Globus pallidus (tissue), 1 donor: ENCODE results near the gene SLIT1.
"Not testable (repeated sequence)": the region's sequence is repeated elsewhere in the genome, so short reads cannot be mapped to it uniquely, and the experiment has no call there.

Experiments
- DNase-seq: peaks from one replicate; pipeline ENCODE4 v3.0.0-alpha.2; 2015; ENCODE audit warnings: low spot score

The SLIT1 gene

DNA sequence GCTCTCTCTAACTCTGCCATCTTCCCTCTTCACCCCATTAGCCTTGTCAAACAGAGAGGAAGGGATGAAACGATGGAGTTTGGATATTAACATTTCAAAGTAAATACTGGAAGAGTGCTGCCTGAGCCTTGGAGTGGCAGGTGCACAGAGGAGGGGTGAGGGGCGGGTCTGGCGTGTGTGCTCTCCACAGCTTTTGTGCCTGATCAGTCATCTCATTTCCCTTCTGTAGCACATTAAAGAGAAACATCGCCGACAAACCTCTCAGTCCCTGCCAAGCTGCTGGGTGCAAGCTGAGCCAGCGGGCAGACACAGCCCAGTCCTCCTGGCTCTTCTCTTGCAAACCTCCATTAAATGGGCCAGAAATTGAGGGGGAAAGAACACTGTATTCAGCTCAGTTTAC lies 76.2 kb downstream of the SLIT1 start:
- DNase-seq = no peak

DNA sequence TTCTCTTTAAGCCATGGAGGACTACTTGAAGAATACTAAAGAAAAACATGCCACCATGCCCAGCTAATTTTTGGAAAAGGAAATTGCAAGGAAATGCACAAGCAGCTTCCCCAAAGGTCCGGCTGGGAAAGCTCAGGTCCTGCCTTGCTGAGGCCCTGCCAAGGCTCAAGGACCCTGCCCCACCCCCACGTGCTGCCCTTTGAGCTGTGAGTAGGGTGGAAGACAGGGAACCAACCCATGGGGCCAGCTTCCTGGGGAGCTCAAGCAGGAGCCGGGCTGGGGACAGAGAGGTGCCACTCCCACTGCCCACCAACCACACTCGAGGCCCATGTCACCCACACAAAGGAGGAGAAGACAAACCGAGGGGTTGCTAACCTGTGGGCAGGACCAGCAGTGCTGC lies 78.2 kb downstream of the SLIT1 start:
- no peak for DNase-seq

DNA sequence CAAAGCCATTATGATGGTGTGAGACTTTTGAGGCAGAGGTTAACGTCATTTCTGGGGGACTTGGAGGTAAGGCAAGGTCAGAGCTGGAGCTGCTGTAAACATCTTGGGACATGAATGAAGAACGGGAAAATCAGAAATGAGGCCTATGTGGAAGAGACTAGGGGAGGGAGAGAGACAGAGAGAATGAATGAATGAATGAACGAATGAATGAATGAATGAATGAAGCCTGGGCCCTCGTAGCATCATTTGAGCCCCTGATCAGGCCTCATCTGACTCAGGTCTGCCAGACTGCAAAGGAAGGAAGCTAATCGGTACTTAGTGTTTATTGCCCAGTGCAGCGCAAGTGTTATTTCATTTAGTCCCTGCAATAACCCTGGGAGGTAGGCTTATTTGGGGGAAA lies 79.6 kb downstream of the SLIT1 start:
- DNase-seq = no peak

DNA sequence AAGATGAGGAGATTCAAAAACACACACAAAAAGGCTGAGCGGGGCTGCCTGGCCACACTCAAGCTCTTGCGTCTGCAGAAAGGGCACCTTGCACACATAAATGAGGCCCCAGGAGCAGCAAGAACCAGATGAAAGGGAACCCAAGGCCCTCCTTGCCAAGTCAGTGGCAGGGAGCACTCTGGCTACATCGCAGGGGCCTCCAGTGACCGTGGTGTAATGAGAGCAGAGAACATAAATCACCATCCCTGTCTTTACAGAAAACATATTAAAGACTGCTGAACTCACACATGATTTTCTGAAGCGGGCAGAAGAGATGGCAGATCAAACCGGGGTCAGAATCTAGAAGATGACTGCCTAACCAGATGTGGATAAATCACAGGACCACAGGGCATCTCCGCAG lies 80.5 kb downstream of the SLIT1 start:
- no peak for DNase-seq

DNA sequence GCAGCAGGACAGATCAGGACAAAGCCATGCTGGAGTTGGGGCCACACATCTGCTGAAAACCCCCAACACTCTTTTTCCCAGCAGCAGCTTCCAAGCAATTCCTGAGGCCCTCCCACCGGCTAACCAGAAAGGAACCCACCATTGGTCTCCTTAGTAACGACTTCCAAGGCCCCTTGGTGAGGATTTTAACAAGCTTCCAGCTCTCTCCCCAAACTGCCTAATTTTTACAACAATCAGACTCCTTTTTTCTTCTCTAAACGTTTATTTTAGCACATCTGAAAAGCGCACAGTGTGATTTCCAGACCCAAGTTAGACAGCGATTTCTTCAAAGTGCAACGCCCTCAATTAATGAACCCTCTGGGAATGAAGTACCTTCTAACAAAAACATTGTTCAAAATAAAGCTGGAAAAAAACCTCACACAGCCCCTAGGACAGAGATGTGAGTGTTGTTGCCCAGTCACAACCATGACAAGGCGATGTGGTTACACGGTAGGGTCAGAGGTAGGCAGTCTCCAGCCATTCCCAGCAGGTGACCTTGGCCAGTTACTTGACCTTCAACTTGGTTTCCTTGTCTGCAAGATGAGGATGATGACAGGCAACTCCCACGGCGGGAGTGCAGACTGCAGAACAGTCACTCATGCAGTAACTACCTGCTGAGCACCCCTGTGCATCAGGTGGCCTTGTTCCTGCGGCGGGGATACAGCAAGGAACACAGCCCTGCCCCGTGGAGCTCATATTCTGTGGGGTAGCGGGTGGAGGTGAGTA lies 82.3 kb downstream of the SLIT1 start:
- no peak for DNase-seq

DNA sequence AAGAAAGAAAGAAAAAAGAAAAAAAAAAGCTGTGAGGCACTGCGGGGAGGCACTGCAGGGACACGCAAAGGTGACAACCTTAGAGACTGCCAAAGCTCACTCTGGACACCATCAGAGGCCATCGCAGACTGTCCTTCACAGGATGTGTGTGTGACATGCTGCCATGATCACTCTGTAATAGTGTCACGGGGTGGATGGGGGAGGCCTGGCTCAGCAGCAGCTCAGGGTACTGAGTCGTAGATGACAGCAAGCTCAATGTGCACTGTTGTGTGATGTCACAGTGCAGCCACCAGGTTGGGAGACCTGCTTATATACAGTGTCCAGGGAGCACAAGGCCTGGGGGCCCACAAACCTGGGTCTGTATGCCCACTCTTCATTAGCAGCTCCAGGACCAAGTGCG lies 83.3 kb downstream of the SLIT1 start:
- no peak for DNase-seq

DNA sequence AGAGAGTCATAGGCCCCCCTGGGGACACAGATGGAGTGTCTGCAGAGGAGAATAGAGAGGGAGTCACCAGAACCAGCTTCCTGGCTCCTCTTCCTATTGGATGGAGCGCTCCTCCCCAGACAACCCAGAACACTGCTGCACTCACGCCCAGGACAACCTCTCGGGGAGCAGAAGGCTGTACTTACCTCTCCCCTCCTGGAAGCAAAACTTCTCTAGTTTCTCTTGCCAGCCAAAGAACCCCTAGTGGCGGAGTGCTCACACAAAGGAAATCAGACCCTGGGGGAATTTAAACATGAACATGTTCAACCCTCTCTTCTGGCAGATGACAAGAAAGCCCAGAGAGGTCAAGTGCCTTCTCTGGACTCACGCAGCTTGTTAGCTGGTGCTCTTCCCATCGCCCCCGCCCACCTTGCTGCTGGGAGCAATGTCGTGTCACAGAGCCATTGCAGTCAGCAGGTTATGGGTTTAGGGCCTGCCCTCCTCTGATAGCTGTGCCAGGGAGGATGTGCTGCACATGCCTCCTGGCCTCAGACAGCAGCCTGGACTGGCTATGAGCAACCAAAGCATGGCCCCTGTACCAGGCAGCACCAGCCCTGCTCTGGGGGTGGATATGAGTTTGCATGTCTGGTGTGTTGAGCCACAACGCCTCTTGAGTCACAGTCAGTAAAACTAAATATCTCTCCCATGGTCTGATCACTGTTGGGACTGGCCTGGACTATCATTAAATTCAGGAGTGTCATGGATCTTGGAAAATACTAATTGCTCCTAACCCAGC lies 84.4 kb downstream of the SLIT1 start:
- no peak for DNase-seq

DNA sequence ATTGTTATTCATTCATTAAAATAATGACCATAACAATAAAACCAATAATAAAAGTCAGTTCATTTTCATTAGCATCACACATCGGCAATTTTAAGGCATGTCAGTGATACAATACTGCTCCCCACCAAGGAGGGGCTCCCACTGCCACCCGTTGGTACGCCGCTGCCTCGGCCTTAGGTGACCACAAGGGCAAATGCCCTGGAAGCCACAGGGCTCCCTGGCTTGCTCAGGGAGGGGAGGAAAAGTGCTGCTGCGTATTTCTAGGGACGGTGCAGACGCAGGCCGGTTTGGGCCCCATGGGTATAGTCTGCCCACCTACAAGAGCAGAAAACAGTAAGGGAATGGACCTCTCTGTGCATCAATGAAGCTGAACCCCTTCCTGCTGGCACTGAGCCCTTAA lies 85.1 kb downstream of the SLIT1 start:
- DNase-seq = no peak

DNA sequence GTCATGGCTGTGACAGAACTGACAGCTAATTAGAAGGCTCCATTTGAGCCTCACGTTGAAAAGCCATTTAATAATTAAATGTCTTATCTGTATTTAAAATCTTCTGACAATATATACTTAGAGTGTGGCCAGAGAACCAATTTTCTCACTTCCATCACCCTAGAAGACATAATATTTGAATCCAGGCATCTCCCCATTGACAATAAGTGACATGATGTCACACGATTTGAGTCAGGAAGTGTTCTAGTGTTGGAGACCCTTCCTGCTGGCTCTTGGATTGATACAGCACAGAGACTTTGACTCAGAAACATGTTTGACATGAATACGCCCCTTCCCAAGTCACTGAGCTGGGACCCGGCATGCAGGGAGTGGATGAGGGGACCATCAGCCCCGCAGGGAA lies 85.9 kb downstream of the SLIT1 start:
- no peak for DNase-seq

DNA sequence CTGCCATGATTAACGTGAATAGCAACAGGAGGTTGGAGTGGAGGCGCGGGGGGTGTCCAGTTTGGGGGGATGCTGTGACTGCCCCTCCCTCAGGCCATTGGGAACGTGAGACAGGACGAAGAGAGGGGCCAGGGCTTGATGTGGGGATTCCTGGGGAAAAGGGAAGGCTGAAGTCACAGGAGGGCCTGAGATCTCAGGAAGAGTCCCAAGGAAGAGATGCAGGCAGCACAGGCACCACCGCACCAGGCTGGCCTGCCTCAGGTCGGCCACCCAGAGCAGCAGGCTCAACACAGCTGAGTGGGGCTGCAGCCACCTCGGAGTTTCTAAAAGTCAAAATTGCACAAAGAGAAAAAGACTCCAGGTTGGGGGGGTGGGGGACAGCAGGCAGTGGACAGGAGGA lies 86.7 kb downstream of the SLIT1 start:
- no peak for DNase-seq

DNA sequence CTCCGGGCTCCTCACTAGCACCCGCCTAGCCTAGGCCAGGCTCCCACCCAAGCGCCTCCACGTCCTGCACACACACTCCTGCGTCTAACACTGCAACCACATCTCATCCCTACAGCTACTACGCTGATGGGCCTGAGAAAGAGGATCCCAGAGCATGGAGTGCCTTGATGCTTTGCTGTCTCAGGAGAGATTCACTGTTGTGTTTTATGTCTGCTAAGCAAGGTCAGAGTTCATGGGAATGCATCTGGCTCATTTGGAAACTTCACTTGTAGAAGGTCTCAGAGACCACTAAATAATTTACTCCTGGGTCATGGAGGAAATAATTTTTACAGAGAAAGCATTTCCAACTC lies 88.7 kb downstream of the SLIT1 start:
- DNase-seq = no peak

DNA sequence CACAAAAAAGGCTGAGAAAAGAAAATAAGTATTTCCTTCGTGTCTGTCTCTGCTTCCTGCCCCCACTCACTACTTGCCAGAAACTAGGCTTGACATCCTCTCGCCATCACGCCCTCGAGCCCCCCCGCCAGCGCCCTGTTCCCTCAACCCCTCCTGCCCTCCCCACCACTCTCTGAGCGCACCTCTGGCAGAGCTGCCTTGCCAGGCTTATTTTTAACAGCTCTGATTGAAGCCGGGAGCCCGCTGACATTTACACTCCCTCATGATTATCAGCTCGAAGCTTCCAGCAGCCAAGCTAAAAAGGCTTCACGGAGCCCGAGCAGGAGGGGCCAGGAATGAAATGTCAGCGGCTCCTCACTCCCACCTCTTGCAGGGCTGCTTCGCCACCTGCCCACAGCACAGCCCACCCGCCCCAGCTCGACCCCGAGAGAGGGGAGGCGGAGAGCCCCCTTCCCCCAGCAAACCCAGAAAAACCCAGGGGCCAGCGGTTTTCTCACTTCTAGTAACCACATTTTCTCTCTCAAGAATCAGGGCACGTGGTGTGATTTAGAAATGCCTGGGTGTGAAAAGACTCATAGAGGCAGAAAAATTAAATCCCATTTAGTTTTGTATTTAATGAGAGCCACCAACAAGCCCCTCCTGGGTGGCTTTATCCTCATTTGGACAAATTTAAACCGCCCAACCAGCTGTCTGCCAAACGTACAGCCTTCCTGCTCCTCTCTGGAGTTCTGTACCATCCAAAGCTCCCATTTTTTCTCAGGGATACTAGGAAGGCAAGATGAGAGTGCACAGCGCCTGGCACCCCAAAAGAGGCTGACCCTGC lies 89.3 kb downstream of the SLIT1 start:
- no peak for DNase-seq

DNA sequence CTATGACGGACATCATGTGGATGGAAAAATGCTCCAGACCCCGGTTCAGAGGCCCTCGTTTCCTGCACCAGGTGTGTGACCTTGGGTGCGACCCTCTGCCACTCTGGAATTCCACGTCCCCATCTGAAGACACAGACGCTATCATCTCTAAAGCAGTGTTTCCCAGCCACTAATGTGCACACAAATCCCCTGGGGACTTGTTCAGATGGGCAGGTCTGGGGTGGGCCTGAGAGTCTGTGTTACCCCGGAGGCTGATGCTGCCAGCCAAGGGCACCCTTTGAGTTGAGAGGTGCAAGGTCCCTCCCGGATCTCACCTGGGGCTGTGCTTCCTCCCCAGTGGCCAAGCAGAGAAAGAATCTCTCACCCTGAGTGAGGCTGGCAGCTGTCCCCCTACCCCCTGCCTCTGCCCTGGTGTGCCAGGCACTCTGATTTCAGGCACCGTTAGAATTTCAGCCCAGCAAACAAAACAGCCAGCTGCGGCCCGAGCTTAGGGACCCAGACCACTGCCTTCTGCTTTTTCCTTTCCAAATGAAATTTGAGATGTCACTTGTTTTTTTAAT lies 90.0 kb downstream of the SLIT1 start:
- DNase-seq = no peak

DNA sequence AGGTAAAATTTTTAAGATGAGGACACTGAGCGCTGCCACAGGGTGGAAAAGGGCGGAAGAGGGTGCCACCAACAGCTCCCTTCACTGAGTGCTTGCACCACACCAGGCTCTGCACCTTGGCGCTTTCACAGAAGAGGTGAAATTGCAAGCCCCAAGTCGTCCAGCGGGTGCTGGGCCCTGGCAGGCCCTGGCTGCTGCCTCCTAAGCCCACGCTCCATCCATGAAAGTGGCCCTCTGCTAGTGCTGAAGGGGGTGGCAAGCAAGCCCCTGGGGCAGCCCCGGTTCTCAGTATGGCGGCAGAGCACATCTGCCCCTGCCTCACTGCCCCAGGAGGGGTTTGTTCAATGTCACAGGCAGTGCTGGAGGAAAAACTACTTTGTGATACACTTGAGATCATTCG lies 95.1 kb downstream of the SLIT1 start:
- DNase-seq = no peak

DNA sequence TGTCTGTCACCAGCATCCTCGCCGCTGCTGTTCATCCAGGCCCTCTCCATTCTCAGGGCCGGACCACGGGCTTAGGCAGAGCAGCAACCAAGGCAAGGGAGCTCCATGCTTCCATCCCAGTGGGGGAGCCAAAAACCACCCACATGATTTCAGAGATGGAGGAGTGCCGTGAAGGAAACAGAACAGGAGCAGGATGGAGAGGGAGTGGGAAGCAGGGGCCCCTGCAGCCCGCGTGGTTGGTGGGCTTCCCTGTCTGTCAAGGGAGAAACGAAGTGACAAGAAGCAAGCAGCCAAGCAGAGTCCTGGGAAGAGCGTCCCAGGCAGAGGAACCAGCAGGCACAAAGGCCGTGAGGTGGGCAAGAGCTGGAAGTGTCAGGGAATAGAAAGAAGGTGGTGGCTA lies 95.7 kb downstream of the SLIT1 start:
- DNase-seq = no peak

DNA sequence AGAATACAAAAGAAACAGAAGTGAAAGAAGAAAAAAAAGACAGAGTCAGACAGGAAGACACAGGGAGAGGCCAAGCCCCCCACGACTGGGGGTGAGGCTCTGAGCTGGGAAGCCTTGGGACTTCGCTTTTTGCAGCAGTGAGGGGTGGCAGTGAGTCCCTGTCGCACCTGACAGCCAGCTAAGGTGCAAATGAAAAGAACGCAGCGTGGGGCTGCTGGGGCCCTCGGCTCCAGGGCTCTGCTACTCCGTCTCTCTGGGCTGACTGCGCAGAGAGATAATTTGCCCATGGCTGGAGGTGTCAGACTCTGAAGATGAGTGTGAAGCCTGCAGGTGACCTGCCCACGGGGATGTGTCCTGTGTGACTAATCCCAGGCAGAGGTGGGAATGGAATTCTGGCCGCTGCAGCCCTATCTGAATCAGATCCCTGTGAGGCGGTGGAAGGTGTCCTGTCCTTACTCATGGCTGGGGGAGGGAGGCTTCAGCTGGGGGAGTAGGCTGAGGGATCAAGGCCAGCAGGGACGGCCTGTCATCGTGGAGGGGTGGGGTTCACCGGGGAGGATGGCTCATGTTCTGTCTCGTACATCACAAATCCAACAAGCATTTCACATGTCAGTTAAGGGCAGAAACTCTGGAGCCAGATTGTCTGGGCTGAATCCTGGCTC lies 96.4 kb downstream of the SLIT1 start:
- no peak for DNase-seq

DNA sequence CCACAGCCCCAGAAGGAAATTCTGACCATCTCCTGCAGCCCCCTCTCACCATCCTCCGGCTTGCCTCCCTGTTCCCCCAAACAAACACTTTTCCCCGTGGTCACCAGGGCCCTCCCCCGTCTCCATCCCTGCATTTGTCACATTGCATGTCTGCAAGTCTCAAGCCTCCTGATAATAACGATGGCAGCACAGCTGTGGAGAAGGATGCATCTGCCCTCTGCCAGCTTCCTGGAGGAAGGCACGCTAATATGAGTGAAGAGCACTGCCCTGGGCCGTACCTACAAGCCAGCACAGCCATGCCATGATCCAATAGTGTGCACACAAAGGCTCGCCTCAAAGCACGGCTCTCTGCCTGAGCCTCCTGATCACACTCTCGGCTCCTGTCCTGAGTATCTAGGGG lies 98.5 kb downstream of the SLIT1 start:
- DNase-seq = no peak

DNA sequence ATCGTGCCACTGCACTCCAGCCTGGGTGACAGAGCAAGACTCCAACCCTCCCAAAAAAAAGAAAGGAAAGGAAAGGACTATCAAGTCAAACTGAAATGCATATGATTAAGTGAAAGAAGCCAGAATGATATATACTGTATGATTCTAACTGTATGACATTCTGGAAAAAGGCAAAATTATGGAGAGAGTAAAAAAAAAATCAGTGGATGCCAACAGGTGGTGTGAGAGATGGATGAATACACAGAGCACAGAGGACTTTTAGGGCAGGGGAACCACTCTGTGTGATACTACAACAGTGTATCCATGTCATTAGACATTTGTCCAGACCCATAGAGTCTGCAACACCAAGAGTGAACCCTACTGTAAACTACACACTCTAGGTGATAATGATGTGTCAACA lies 99.2 kb downstream of the SLIT1 start:
- no peak for DNase-seq

DNA sequence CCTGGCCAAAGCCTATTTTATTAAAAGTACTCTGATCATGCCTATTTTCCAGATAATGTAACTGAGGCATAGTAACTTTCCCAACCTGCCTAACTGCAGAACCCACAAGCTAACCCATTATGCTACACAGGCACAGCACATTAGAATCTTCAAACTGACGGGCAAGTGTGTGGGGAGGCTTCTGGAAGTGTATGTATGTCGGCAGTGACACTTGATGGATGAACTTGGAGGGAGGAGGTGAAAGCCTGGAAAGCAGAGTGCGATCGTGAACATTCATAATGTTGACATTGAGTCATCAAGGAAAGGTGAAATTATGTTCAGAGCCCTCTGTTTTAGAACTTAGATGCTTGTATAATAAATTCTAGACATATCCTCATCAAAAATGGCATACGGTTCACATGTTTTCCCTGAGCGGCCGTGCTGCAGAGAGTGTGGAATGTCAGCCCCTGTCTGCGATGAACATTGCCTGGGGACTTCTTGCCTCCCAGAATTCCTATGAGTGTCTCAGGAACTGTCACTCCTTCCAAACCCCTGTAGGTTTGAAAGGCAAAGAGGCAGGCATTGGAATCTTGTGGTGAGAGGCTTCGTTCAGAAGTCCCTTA lies 102.4 kb downstream of the SLIT1 start:
- DNase-seq = no peak

DNA sequence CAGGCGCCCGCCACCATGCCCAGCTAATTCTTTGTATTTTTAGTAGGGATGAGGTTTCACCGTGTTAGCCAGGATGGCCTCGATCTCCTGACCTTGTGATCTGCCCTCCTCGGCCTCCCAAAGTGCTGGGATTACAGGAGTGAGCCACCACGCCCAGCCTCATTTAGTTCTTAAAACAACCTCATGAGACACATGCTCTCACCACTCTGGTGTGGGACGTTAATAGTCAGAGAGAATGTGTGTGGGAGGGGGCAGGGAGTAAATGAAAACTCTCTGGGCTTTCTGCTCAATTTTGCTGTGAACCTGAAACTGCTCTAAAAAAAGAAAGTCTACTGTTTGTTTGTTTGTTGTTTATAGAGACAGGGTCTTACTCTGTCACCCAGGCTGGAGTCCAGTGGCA lies 103.2 kb downstream of the SLIT1 start:
- not testable (repeated sequence) for DNase-seq

DNA sequence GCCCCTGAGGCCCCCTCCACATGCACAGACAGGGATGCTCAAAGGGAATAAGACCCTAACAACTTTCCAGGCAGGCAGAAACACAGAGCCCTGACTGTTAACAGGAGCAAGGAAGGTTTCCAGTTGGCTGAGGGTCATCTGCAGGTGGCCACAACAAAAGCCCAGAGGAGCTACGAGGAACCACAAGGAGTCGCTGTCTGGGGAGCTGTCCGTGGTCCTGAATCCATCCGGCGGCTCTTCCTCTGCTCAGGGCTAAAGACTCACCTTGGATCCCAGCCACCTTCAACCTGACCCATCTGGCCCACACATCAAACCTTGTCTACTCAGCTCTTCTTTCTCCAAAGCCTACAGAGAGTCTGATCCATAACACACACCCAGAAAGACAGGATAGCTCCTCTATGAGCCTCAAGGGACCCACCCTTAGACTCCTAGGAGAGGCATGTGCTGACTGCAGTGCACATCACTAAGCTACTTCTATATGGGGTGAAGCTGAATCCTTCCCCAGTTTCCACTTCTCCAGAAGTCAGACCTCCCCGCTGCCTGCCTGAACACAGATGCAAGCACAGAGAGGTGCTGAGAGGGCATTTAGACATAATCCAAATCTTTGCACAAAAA lies 104.0 kb downstream of the SLIT1 start:
- DNase-seq = peak; percentile 23
